Common myeloid progenitor, CD34-positive (primary cell): Measurements from ENCODE around the gene CCDC70.

Source experiments
- CTCF ChIA-PET: fragments of 350-600 bp; sonication (Branson Sonifier 250); formaldehyde crosslinking; loops from one replicate; lab custom pipeline; 2021; ENCODE audit warnings: antibody characterized with exemption; lab: Charles Lee
- POLR2A ChIA-PET: fragments of 350-600 bp; sonication (Branson Sonifier 250); formaldehyde crosslinking; loops from one replicate; lab custom pipeline; 2021; ENCODE audit warnings: antibody characterized with exemption; lab: Charles Lee
- DNase-seq, 3 donors: peaks; one replicate each; pipeline versions ENCODE4 v3.0.0 to v3.0.0-alpha.2; 2013
- H3K27ac ChIP-seq, 2 experiments: 1 replicate in 1 of 2; 2 replicates in 1 of 2; pipeline ENCODE4 v1.7.0; 2013; ENCODE audit warnings: inconsistent platforms in 2 of 2, low read length in 2 of 2, mild to moderate bottlenecking in 2 of 2, low read depth in 1 of 2, moderate library complexity in 1 of 2; ENCODE audit not compliant: severe bottlenecking in 2 of 2, insufficient read depth in 1 of 2, poor library complexity in 1 of 2
- H3K27me3 ChIP-seq, 5 experiments: replicated peaks in 2 of 5; 1 replicate in 3 of 5; 2 replicates in 2 of 5; pipeline versions ENCODE4 v1.6.1 to v1.7.0; 2013; ENCODE audit warnings: low read length in 4 of 5, mild to moderate bottlenecking in 2 of 5, moderate library complexity in 2 of 5, inconsistent platforms in 1 of 5; ENCODE audit not compliant: insufficient read depth in 5 of 5, control insufficient read depth in 4 of 5
- H3K36me3 ChIP-seq, 4 experiments: 1 replicate in 2 of 4; 2 replicates in 2 of 4; pipeline versions ENCODE4 v1.6.1 to v1.7.0; 2013; ENCODE audit warnings: low read length in 3 of 4, control low read depth in 1 of 4, mild to moderate bottlenecking in 1 of 4; ENCODE audit not compliant: control insufficient read depth in 4 of 4, insufficient read depth in 4 of 4
- H3K4me1 ChIP-seq, 4 experiments: 1 replicate in 3 of 4; 2 replicates in 1 of 4; pipeline versions ENCODE4 v1.6.1 to v1.7.1; 2013; ENCODE audit warnings: low read length in 3 of 4, mild to moderate bottlenecking in 3 of 4, control low read depth in 1 of 4, inconsistent platforms in 1 of 4, moderate library complexity in 1 of 4; ENCODE audit not compliant: control insufficient read depth in 4 of 4, insufficient read depth in 4 of 4; ENCODE audit errors: control extremely low read depth in 1 of 4
- H3K4me3 ChIP-seq, 7 experiments: 1 replicate in 4 of 7; 2 replicates in 3 of 7; pipeline versions ENCODE4 v1.5.1 to v1.7.0; 2013; ENCODE audit warnings: mild to moderate bottlenecking in 7 of 7, low read length in 6 of 7, moderate library complexity in 6 of 7, inconsistent platforms in 2 of 7, low read depth in 2 of 7, control low read depth in 1 of 7; ENCODE audit not compliant: insufficient read depth in 4 of 7, control insufficient read depth in 1 of 7; ENCODE audit errors: extremely low read depth in 1 of 7
- H3K9me3 ChIP-seq, 5 experiments: 1 replicate in 4 of 5; 2 replicates in 1 of 5; pipeline versions ENCODE4 v1.6.1 to v1.7.1; 2013; ENCODE audit warnings: low read length in 4 of 5, mild to moderate bottlenecking in 2 of 5, inconsistent platforms in 1 of 5, low read depth in 1 of 5, moderate library complexity in 1 of 5; ENCODE audit not compliant: control insufficient read depth in 4 of 5, insufficient read depth in 2 of 5; ENCODE audit errors: control extremely low read depth in 1 of 5
- WGBS: methylation state at CpG from one replicate; pipeline ENCODE4 v1.1.5; 2013; ENCODE audit not compliant: insufficient coverage; 5-methylcytosine and 5-hydroxymethylcytosine counted together

CCDC70 gene

DNA sequence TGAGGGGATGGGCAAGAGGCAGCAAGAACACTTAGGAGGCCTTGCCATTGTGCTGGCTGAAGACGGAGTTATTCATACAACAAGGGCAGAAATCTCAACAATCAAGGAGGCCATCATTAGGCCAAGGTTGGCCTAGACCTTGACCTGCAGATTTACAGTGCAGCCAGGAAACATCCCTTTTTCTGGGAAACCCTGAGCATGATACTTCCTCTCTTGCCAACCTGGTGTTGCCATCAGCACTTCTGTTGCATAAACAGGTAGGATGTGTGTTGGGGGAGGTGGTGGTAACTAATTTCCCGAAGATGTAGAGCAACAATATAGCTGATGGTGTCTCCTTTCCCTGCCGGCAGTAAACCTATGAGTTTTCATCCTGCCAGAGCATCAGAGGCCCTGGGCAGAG, 24.8 kb upstream of the CCDC70 start:
- Histone ChIP-seq H3K4me1 (peaks cover 3 to 54% (median 29%) of the 10 kb centered on the region in 4 experiments), H3K27ac (no peak overlapping the region), H3K4me3 (no peak overlapping the region), H3K27me3 (no peaks in the 10 kb centered on the region), H3K9me3 (no peaks in the 10 kb centered on the region), H3K36me3 (no peaks in the 10 kb centered on the region)
- 90% methylated on average over 3 of the region's 3 CpGs for WGBS
- CTCF ChIA-PET = interaction anchor here (0.6 to 9.5 kb wide), 8 partner anchors 12 to 124 kb away, joined by 3 to 129 read pairs (median 4); no protein-coding TSS in a partner anchor
- POLR2A ChIA-PET = no interaction called here
- no peak for DNase-seq

DNA sequence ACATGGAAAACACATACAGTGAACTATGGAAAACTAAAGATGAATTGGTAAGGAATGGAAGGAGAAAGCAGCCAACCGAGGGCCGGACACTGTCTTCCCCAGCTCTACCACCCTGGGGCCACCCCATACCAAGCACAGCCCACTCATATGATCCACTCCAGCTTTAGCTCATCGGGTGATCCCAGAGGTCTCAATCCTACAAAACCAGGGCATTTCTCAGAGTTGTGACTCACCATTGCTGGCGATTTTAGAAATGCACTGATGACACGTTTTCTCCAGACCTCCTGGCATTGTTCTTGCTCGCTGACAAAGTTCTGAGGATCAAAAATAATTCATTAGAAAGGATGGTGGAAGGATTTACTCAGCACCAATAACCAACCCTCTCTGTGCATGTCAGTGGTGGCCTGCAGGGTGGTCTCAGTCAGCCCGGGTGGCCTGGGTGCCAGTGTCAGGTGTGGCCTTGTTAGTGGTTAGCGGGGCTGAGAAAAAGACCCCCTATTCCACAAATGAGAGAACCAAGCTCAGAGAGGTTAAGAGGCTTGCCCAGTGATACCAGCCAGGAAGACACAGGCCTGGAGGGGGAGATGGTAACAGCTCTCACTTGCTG, 23.4 kb upstream of the CCDC70 start:
- WGBS = 100% methylated on average over 2 of the region's 8 CpGs

DNA sequence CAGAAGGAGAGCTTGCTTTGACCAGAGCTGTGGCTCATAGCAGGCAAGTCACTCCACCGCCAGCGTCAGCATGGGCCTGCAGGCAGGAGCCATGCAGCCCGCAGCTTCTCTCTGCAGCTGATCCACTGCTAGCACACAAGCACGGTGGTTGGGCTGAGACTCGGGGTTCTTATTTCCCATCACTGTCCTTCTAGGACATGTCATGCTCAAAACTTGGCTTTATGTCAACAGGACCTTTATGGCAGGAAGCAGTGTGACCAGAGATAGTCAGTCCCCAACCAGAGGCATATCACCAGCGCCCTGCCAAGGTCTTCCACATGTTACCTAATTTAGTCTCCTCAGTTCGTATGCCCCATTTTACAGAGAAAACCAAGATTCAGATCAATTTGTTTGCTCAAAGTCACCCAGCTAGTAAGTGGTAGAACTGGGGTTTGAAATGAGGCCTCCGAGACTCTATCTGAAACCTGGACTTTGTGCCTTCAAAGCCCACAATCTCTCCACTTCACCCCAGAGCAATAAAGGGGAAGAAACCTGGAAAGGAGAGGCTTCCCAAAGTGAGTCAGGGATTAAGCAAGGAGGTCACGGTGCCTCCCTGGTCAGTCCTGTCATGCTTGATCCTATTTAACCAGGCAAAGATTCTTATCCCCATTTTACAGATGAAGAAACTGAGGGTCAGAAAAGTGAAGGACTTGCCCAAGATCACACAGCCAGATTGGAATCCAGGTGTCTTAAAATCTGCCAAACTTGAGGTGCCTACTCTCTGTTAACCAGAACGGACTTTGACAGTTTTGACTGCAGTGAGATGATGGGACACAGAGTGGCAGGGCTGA, 21.8 kb upstream of the CCDC70 start:
- H3K27me3 ChIP-seq = no peaks in the 10 kb centered on the region
- no peaks in the 10 kb centered on the region for H3K36me3 ChIP-seq
- CTCF ChIA-PET = interaction anchor here (1.2 to 9.5 kb wide), 3 partner anchors 12 to 25 kb away, joined by 3 to 129 read pairs (median 4); no protein-coding TSS in a partner anchor
- POLR2A ChIA-PET = no interaction called here
- WGBS = 32% methylated on average over 8 of the region's 10 CpGs
- peaks cover 0 to 31% (median 12%) of the 10 kb centered on the region in 4 experiments for H3K4me1 ChIP-seq
- no peak overlapping the region for H3K27ac ChIP-seq
- DNase-seq = peak in 2 of 3 donors; percentile 75 to 86
- H3K9me3 ChIP-seq = no peaks in the 10 kb centered on the region
- H3K4me3 ChIP-seq = no peak overlapping the region

More for the DNA sequence above, 23.4 kb upstream of the CCDC70 start:
- no peak for DNase-seq
- Histone ChIP-seq H3K36me3 (no peaks in the 10 kb centered on the region), H3K27ac (no peak overlapping the region), H3K4me3 (no peak overlapping the region), H3K4me1 (peaks cover 3 to 45% (median 26%) of the 10 kb centered on the region in 4 experiments), H3K27me3 (no peaks in the 10 kb centered on the region), H3K9me3 (no peaks in the 10 kb centered on the region)
- CTCF ChIA-PET = interaction anchor here (0.9 to 9.5 kb wide), 10 partner anchors 8 to 54 kb away, joined by 3 to 129 read pairs (median 4); no protein-coding TSS in a partner anchor
- POLR2A ChIA-PET = no interaction called here

DNA sequence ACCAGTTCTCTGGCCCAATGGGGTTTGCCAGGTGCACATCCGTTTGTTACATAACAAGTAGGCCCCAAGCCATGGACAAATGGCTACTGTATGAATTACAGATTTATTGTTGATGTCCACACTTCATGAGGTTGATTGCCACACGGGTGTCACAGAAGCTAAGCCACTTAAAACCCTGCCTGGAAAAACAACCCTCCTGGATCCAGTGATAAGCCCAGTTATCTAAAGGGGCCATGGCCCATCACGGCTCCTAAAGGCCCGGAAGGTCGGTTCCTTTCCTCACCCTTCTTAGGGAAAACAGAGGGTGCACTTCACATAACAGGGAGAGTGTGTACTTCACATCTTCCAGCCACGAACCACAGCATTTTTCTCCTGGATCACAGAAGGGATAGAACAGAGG, 20.9 kb upstream of the CCDC70 start:
- 63% methylated on average over 5 of the region's 6 CpGs for WGBS

DNA sequence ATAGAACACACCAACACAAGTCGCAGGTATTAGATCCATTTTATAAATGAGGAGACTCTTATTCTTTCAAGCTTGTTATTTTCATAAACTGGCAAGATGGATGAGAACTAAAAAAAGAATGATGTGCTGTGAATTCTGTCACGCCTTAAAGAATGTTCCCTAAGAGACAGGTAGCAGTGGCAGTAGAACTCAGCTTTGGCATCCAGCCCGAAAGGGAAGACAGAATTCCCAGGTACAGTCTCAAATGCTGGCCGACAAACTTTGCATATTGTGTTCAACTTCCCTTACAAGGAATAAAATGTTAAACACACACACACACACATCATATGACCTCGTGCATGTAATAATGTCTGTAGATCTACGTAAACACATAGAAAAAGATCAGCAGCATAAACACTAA, 20.0 kb upstream of the CCDC70 start:
- no peak overlapping the region for H3K4me3 ChIP-seq

More for the DNA sequence above, 20.9 kb upstream of the CCDC70 start:
- DNase-seq = no peak
- Histone ChIP-seq H3K27me3 (no peaks in the 10 kb centered on the region), H3K4me3 (no peak overlapping the region), H3K27ac (no peak overlapping the region), H3K9me3 (no peaks in the 10 kb centered on the region), H3K4me1 (peaks cover 0 to 35% (median 15%) of the 10 kb centered on the region in 4 experiments), H3K36me3 (no peaks in the 10 kb centered on the region)
- CTCF ChIA-PET = interaction anchor here (1.0 to 4.9 kb wide), 3 partner anchors 8 to 715 kb away, joined by 3 to 24 read pairs (median 3); no protein-coding TSS in a partner anchor
- POLR2A ChIA-PET = no interaction called here

DNA sequence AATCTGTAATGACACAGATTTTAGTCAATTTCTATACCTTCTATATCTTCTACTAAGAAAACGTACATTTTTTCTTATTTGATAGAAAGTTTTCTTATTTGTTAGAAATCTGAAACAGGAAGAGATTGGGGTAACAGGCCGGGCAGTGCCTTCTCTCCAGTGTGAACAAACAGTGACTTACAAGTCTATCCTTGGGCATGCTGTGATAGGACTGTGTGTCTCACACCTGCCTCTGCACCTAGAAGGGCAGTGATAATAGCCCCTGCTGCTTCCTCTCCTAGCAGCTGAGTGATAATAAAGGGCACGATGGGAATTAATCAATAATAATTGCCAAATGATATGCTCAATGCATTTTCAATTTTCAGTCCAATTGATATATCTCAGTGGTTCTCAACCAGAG, 18.2 kb upstream of the CCDC70 start:
- no peaks in the 10 kb centered on the region for H3K27me3 ChIP-seq
- no peaks in the 10 kb centered on the region for H3K9me3 ChIP-seq
- H3K4me3 ChIP-seq = no peak overlapping the region
- POLR2A ChIA-PET = no interaction called here
- no peak for DNase-seq
- H3K4me1 ChIP-seq = peaks cover 0 to 30% (median 14%) of the 10 kb centered on the region in 4 experiments
- WGBS = 75% methylated on average over 2 of the region's 3 CpGs
- H3K36me3 ChIP-seq = no peaks in the 10 kb centered on the region
- no peak overlapping the region for H3K27ac ChIP-seq
- CTCF ChIA-PET = interaction anchor here (1.0 to 4.9 kb wide), 5 partner anchors 11 to 282 kb away, joined by 3 to 24 read pairs (median 10); no protein-coding TSS in a partner anchor

More for the DNA sequence above, 20.0 kb upstream of the CCDC70 start:
- POLR2A ChIA-PET = no interaction called here
- Histone ChIP-seq H3K27ac (no peak overlapping the region), H3K27me3 (no peaks in the 10 kb centered on the region), H3K9me3 (no peaks in the 10 kb centered on the region), H3K36me3 (no peaks in the 10 kb centered on the region), H3K4me1 (peaks cover 0 to 35% (median 15%) of the 10 kb centered on the region in 4 experiments)
- CTCF ChIA-PET = interaction anchor here (0.8 to 4.9 kb wide), 5 partner anchors 9 to 408 kb away, joined by 3 to 24 read pairs (median 3); no protein-coding TSS in a partner anchor
- 81% methylated on average over 3 of the region's 6 CpGs for WGBS
- no peak for DNase-seq
